HUDEP-2 (cell line): ENCODE measurements around the gene PPM1H.
"Not testable (repeated sequence)": the region's sequence is repeated elsewhere in the genome, so short reads cannot be mapped to it uniquely, and the experiment has no call there.

Source experiments
- DNase-seq, 76 experiments: peaks; one replicate each; lab custom pipeline; 2025; ENCODE audit not compliant: unreplicated experiment in 76 of 76; lab: John Stamatoyannopoulos, UW

PPM1H gene

GRCh38 chr12:62934799-62935674 lies at the start of gene PPM1H:
TSS of gene PPM1H (minus strand) at chr12:62935150. CDS start at chr12:62934736, 414 bp downstream.
- DNase-seq, result peak in 72 of 76 experiments; percentile 4 to 81 (median 52)

- DNase-seq, result peak in 19 of 76 experiments; percentile 3 to 35 (median 11)
Observed at GRCh38 chr12:62983594-62983993, 48.6 kb upstream of the PPM1H start.

DNA sequence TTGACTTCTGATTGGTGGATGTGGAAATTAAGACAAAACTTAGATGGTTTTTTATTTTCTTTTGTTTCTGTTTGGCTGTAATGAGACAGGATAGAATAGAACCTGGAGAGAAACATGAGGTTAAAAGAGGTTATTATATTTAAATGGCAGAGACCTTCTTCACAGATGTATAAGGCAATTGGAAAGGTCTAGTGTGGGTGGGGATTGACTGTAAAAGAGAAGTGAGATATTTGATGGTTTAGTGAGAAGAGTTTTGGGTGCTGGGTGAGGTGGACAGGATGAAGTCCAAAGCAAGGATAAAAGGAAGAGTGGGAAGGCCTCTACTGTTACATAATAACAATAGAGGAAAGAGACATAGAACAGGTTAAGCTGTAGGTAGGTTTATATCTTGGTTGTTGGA lies 43.8 kb upstream of the PPM1H start:
- DNase-seq, result no peak

- peak in 3 of 76 experiments; percentile 3 to 30 (median 18) for DNase-seq
Observed at GRCh38 chr12:62977883-62978282, 42.9 kb upstream of the PPM1H start.

DNA sequence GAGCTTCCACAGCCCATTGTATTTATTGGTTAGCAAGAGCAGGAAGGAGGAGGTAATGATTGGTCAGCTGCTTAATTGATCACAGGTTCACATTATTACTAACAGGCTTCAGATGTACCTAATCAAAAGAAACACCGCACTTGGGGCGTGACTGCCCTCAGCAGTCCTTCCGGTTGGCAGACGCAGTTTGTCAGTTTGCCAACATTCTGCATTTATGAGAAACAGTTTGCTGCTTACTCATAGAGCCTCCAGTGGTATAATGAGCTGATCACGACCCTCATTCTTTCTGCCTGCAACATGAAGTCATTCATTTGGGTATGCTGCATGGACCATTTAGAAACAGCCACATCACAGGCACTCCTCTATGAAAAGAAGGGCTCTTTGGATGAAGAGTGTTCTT lies 42.5 kb upstream of the PPM1H start:
- peak in 13 of 76 experiments; percentile 1 to 44 (median 9) for DNase-seq

DNA sequence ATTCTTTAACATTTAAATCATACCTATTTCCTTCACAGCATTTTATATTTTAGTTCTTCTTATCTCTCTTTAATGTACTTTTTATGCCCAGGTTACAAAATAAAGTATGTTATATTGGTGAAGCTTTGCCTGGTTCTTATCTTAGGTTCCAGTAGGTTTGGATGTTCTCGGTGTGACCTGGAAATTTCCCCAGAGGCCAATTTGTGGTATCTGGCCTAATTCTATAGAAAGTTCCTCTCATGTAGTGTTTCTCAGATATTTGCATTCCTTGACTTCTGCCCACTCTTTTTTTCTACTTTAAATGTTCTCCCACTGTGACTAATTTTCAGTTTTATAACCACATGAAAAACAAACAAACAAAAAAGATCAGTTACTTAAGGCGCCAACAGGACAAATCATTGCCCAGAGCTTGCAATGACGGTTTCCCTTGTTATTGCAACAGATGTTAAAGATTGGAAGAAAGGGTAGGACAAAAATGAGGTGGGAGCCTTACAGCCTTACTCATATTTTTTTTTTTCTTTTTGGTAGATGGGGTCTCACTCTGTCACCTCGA lies 41.2 kb upstream of the PPM1H start:
- no peak for DNase-seq

GRCh38 chr12:62971769-62972525 lies 37.0 kb upstream of the PPM1H start:
- DNase-seq, result no peak

GRCh38 chr12:62969695-62970094 lies 34.7 kb upstream of the PPM1H start:
- DNase-seq, result no peak

GRCh38 chr12:62967701-62968100 lies 32.8 kb upstream of the PPM1H start:
- no peak for DNase-seq

DNA sequence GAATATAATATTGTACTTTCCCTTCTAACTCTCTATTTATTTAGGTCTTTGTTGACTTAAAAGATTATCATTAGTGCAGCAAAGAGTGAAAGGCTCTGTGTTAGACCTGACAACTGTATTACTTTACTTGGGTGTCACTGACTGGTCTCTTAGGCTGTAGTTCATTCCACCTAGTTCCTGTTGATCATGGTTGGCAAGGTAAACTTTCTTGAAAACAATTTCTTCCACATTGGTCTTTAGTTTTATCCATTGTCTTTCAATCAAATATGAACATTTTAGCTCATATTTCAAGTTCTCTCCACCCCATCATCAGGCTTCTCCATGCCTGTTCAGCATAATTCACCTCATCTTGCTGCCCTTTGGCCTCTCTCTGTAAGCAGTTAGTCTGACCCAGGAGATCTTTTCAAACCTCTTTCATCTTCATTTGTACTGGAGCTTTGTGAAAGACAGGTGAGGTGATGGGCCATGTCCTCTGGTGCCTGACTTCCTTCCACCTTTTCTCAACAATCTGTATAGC lies 32.1 kb upstream of the PPM1H start:
- no peak for DNase-seq

- DNase-seq, result not testable (repeated sequence)
Observed at GRCh38 chr12:62966446-62966989, 31.6 kb upstream of the PPM1H start.

- not testable (repeated sequence) for DNase-seq
Observed at GRCh38 chr12:62965700-62966099, 30.8 kb upstream of the PPM1H start.

DNA sequence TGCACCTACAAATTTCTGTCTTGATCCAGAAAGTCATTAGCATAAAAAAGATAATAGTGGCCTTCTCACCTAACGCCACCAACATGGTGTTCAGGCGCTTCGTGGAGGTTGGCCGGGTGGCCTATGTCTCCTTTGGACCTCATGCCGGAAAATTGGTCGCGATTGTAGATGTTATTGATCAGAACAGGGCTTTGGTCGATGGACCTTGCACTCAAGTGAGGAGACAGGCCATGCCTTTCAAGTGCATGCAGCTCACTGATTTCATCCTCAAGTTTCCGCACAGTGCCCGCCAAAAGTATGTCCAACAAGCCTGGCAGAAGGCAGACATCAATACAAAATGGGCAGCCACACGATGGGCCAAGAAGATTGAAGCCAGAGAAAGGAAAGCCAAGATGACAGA lies 30.3 kb upstream of the PPM1H start:
- DNase-seq, result not testable (repeated sequence)

DNA sequence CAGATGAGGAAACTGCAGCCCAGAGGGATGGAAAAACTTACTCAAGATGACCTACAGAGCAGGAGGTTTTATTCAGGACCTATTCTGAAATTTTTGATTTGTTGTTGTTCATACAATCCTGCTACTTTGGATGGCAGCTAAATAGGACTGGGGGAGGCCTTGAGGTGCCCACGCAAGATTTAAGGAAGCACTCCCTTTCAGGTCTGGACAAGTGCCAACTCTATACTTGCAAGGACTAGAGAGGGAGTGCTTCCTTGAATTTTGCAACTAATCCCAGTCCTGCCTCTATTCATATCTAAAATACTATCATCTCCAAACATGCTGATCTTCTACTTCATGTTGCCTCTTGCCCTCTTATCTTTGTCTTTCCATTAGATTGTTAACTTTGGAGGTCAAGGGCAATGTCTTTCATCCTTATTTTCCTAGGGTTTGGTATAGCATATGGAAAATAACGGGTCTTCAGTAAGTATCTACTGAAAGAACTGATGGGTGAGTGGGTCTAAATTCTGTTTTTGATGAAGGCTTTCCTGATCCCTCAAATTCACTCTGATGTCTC lies 28.6 kb upstream of the PPM1H start:
- DNase-seq, result no peak

- DNase-seq, result no peak
Observed at GRCh38 chr12:62960324-62960723, 25.4 kb upstream of the PPM1H start.

DNA sequence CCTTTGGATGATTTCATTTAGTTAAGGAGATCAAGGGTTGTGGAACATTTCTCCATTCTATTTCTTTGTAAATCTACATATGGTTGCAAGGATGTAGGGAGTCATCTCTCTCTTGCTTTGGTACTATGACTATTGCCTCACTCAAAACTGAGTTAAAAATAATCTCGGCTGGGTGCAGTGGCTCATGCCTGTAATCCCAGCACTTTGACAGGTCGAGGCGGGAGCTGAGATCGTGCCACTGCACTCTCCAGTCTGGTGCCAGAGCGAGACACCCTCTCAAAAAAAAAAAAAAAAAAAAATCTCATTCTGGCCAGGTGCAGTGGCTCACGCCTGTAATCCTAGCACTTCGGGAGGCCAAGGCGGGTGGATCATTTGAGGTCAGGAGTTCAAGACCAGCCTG lies 24.8 kb upstream of the PPM1H start:
- no peak for DNase-seq

DNA sequence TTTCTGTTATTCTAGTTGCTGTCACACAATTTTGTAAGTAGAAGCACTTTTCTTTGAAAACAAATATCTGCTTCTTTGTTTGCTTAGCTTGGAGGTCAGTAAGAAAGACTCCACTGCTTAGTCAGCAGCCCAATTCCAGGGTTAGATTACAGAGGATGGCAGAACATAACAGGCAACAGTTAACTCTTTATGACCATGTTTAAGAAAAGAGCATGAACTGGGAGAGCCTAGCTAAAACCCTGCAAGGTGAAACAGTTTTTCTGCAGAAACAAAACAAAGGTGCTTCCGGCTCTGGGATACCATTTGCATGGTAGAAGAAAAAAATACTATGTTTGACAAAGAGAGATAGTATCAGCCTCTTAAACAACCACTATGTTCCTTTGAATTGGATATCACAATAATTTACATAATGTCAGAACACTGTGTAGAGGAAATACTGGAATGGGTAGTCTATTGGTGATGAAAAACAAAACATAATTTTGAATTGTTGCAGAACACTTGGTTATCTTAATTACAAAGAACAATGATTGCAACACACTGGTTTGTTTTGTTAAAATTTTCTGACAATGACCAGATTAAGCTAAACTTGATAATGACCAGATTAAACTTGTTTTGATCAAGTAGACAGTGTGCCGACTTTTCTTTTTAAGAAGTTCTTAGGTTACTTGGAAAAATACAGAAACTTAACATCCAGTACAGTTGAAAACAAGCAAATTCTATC lies 22.4 kb upstream of the PPM1H start:
- no peak for DNase-seq

DNA sequence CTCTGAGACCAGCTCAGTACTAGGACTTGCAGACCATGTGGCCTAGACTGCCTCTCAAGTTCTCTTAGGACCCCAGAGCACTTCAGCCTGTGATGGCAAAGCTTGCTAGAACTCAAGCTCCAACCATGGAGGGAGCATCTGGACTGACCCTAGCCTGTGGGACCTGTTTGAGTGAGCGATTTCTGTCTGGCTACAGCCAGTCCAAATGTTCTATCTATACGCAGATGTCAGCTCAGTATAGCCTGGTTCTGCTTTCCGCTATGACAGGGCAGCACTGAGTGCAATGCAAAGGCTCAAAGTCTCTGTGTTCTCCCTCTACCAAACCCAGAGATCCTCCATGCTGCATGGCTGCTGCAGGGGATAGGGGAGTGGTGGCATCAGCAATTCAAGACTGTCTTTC lies 20.7 kb upstream of the PPM1H start:
- no peak for DNase-seq

- no peak for DNase-seq
Observed at GRCh38 chr12:62950317-62950716, 15.4 kb upstream of the PPM1H start.

DNA sequence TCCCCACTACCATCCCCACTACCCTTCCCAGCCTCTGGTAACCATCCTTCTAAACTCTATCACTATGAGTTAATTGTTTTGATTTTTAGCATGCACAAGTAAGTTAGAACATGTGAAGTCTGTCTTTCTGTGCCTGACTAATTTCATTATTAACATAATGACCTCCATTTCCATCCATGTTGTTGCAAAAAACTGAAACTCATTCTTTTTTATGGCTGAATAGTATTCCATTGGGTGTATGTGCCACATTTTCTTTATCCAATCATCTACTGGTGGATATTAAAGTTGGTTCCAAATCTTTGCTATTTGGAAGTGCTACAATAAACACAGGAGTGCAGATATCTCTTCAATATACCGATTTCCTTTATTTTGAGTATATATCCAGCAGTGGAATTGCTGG lies 13.2 kb upstream of the PPM1H start:
- no peak for DNase-seq
